ENCODE measurements around the gene HAP1.

DNA sequence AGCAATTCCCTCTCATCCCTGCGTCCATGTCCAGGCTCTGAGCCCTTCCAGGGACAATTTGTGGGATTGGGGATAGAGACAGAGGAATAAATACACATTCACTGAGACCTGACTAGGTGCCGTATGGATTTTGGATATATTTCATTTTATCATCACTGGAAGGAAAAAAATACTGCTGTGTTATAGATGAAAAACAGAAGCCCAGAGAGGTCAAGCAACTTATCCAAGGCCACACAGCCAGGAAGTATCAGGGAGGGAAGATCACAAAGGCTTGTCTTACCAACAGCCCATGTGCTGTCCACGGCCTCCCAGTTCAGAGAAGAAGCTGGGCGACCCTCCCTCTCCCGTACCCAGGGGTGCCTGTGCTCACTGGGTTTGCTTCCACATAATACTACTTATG is 6.1 kb upstream of the HAP1 start:
- TF ChIP-seq, protein P1, sequence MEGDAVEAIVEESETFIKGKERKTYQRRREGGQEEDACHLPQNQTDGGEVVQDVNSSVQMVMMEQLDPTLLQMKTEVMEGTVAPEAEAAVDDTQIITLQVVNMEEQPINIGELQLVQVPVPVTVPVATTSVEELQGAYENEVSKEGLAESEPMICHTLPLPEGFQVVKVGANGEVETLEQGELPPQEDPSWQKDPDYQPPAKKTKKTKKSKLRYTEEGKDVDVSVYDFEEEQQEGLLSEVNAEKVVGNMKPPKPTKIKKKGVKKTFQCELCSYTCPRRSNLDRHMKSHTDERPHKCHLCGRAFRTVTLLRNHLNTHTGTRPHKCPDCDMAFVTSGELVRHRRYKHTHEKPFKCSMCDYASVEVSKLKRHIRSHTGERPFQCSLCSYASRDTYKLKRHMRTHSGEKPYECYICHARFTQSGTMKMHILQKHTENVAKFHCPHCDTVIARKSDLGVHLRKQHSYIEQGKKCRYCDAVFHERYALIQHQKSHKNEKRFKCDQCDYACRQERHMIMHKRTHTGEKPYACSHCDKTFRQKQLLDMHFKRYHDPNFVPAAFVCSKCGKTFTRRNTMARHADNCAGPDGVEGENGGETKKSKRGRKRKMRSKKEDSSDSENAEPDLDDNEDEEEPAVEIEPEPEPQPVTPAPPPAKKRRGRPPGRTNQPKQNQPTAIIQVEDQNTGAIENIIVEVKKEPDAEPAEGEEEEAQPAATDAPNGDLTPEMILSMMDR (IDR thresholded peaks at IDR 0.05), result no peak
- TF ChIP-seq POLR2A (IDR thresholded peaks at IDR 0.05), result no peak
